ENCODE data around the gene HMX1.

- TF ChIP-seq CTCF (conservative IDR thresholded peaks at IDR 0.05; ENCODE audit: low read length) (no peak), EZH2phosphoT487 (IDR thresholded peaks at IDR 0.05; ENCODE audit: borderline replicate concordance, low read depth, low read length) (no peak)
Measured at GRCh38 chr4:8878421-8878820, 6.8 kb upstream of the HMX1 start.
